Germinal center (tissue), 1 donor: ENCODE data around the gene GPR179.
"Not testable (repeated sequence)": the region's sequence is repeated elsewhere in the genome, so short reads cannot be mapped to it uniquely, and the experiment has no call there.

ENCODE experiments used
- DNase-seq: peaks from one replicate; pipeline ENCODE4 v3.0.0; 2012; ENCODE audit warnings: mixed read lengths, low spot score

The GPR179 gene

GRCh38 chr17:38322897-38323296 is 20.9 kb downstream of the GPR179 start:
- DNase-seq, result no peak

- peak; percentile 80 for DNase-seq
Observed at GRCh38 chr17:38322156-38322779, 21.5 kb downstream of the GPR179 start.

- no peak for DNase-seq
Observed at GRCh38 chr17:38320482-38320881, 23.3 kb downstream of the GPR179 start.

GRCh38 chr17:38317081-38317480 is 26.7 kb downstream of the GPR179 start:
- DNase-seq, result no peak

GRCh38 chr17:38315497-38315896 is 28.3 kb downstream of the GPR179 start:
- DNase-seq, result no peak

DNA sequence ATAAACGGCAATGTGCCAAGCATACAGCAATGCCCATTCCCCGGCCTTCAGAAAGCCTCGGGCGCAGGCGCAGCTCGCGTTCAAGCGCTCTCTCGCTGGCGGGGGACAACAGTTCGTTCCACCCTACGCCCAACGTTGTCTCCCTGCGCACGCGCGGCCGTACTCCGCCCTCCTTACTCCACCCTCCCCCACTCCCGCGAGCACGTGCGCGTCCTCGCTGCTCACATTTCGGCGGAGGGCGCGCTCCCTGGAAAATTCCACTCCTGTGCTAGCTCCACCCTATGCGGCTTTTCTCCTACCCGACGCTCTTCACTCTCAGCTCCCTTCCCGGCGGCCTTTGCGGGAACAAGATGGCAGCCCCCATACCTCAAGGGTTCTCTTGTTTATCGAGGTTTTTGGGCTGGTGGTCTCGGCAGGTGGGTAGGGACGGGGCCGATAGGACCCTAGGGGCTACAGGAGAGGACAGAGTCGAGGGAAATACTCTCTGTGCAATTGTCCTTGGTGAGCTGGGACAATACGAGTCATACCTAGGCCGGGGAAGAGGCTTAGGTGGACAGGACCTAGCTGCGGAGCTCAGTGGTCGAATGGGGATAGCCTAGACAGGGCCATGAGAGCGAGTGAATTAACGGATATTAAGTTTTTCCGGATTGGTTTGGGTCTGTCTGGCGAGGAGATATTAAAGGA is 46.8 kb downstream of the GPR179 start, which contains the start of gene MRPL45:
Gene MRPL45 (plus strand): TSS at position 335 of the 684 bp plus-strand sequence. CDS start 16 bp downstream, at position 351.
- DNase-seq, result peak; percentile 93

DNA sequence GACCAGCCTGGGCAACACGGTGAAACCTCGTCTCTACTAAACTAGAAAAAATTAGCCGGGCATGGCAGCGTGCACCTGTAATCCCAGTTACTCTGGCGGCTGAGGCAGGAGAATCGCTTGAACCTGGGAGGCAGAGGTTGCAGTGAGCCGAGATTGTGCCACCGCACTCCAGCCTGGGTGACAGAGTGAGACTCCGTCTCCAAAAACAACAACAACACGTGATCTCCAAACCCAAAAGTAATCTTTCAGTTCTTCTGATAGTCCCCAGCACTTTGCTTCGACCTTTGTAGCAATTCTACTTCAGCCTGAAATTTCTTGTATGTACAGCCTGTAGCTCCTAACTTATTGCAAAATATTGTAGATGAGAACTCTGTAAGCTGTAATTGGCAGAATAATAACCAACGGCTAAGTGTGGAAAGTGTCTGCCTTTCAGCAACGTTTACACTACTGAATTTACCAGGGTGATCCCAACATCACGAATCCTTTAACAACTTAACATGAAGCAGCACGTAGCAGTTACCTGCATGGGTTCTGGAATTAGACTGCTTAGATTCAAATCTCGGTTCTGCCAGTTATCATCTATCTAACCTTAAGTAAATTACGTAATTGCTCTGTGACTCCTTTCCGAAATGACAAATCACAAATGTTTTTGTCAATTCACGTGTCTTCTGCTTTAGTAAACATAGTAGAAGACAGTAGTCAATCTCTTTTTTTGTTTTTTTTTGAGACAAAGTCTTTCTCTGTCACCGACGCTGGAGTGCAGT is 48.0 kb downstream of the GPR179 start:
- not testable (repeated sequence) for DNase-seq

DNA sequence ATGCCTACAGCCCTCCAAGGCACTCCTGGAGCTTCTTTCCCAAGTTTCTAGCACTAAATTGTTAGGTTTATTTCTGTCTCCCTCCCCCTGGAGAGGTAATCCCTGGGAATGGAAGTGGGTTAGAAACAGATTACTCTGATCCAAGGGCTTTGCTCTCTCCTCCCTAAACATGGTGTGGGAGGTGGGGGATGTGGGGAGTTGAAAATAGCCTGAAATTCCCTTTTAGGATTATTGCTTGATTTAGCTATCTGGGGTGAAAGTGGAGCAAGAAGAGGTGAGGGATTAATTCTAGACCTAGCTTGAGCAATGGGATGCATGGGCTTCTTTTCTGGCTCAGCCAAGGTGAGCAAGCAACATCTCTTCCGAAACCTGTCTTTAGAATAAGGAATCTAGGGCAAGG is 54.0 kb downstream of the GPR179 start:
- not testable (repeated sequence) for DNase-seq

GRCh38 chr17:38288217-38288827 is 55.4 kb downstream of the GPR179 start:
- DNase-seq, result not testable (repeated sequence)

GRCh38 chr17:38286501-38287091 is 57.2 kb downstream of the GPR179 start:
- not testable (repeated sequence) for DNase-seq

DNA sequence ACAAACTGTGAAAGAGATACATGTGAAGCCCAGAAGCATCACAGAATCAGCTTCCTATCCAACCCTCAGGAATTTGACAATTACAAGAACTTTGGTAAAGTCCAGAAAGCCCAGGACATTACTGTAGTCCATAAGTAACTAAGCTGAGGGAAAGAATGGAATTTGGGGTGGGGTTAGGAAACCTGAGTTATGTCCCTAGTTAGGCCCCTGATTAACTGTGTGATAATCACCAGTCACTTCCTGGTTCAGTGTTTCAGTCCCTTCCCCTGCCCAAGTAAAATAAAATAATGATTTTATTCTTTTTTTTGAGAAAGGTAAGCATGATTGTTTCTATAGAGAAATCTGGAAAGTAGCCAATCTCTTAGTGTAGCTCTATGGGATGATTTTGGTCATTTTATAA is 57.8 kb downstream of the GPR179 start:
- DNase-seq, result not testable (repeated sequence)
